Activated CD8-positive, alpha-beta memory T cell treated with anti-CD3 and anti-CD28 coated beads, Interleukin-2, amount 50 U/mL, for 24 hours (primary cell): Measurements from ENCODE around the gene OVOL2.
"Not testable (repeated sequence)": the region's sequence is repeated elsewhere in the genome, so short reads cannot be mapped to it uniquely, and the experiment has no call there.

ENCODE experiments used
- DNase-seq: peaks from one replicate; pipeline ENCODE4 v3.0.0-alpha.2; 2020; ENCODE audit errors: extremely low read depth

OVOL2 gene

DNA sequence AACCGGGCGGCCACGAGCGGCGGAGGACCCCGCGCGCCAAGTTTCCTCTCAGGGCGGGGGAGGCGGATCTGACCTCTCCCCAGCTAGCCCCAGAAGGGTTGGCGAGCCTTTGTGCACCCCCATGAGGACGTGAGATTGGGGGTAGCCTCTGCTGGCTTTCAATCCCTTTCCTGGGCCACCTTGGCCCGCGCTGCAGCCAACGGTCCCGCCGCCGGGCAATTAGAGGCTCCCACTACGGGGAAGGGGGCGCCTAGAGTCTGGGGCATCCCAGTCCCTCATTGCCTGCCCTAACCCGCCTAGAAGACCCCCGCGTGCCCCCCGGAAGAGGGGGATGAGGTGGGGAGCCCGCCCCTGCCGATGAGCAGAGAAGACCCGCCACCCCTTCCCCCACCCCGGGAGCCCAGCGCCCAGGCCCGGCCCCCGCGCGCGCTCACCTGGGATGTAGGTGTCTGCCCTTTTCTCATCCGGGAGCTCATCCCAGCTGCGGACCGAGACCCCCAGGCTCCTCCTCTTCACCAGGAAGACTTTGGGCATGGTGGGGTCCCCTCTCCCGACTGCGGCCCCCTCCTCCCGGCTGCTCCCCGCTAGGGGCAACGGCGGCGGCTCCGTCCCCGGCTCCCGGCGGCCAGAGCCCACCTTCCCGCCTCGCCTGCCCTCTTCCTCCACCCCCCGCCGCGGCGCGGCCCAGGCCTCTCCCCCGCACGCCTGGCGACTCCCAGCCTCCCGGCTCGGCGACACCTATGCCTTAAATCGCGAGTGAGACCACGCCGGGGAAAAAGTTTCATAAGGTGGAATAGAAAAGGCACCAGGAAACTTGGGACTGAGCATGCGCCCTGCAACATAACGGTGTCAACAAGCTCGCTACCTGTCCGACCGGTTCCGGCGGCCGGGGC lies at the start of gene OVOL2:
TSS of gene OVOL2 (minus strand) at position 816 of the 893 bp plus-strand sequence. CDS start at position 534, 282 bp downstream.
- no peak for DNase-seq

DNA sequence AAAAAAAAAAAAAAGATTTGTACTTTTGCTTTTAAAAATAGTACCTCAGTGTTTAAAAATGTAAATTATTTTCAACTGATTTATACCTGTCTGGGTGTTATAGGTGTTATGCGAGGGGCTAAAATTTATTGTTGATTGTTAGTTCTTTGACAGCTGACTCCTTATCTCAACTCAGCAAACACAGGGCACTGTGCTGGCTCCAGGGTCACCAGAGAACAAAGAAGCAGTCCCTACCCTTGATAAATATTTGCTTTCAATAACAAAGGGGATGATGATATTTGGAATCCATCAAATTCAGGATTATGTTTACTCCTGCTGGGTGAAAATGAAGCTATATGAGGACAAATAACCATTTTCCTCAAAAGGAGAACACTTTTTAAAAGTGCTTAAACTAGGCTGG lies 45.8 kb upstream of the OVOL2 start:
- DNase-seq: no peak

- no peak for DNase-seq
Measured at GRCh38 chr20:18101125-18101810, 43.6 kb upstream of the OVOL2 start.

DNA sequence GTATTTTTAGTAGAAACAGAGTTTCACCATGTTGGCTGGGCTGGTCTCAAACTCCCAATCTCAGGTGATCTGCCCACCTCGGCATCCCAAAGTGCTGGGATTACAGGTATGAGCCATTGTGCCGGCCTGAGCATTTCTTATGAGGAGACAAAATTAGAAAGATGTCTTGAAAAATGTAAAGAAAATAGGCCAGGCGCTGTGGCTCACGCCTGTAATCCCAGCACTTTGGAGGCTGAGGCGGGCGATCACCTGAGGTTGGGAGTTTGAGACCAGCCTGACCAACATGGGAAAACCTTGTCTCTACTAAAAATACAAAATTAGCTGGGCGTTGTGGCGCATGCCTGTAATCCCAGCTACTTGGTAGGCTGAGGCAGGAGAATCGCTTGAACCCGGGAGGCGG lies 42.9 kb upstream of the OVOL2 start:
- not testable (repeated sequence) for DNase-seq

DNA sequence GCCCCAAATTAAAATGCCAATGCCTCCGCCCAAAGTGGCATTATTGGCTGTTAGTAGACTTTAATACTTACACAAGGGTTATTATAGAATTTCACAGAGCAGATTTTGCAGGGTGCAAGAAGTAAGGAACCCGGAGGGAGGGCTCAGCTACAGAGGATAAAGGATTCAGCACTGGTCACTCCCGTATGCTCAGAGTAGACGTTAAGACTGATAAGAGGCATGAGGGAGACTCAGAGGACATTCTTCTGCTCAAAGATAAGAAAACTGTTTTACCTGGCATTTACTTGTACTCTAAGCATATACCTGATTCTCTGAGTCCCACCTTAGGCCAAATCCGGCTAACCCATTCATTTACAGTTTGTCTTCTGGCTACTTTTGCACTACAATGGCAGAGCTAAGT lies 36.5 kb upstream of the OVOL2 start:
- no peak for DNase-seq

DNA sequence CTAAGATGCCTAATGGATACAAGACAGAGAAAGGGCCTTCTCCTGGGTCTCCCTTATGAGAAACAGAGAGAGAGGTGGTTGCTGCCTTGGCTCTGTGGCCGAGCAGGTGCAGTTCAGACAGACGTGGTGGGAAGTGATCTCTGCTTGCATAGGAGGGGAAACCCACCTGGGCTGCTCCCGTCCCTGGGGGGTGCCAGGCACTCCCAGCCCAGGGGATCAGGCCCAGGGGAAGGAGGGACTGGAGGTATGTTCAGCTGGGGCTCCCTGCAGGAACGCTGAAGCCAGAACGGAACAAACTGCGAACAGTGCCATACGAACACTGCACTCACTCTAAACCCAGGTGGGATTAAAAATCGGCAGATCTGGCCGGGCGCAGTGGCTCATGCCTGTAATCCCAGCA lies 35.7 kb upstream of the OVOL2 start:
- DNase-seq: no peak

GRCh38 chr20:18092890-18093289 lies 35.2 kb upstream of the OVOL2 start:
- no peak for DNase-seq

DNA sequence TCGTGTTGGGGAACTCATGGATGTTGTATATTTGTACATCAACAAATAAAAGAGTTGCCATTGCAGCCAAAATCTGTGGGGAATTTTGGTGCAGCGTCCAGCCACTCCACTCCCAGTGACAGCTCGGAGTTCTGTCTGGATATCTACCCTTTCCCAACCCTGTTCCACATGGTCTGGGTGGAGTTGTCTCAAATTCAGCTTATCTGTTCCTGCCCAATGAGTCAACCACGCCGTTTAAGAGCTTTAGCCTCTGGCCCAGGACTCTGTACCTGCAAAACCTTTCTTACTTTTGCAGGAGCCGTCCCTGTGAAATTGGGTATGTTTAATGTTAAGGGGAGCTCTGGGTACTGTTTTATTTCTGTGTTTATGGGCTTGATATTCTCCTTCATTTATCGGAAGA lies 33.9 kb upstream of the OVOL2 start:
- no peak for DNase-seq

DNA sequence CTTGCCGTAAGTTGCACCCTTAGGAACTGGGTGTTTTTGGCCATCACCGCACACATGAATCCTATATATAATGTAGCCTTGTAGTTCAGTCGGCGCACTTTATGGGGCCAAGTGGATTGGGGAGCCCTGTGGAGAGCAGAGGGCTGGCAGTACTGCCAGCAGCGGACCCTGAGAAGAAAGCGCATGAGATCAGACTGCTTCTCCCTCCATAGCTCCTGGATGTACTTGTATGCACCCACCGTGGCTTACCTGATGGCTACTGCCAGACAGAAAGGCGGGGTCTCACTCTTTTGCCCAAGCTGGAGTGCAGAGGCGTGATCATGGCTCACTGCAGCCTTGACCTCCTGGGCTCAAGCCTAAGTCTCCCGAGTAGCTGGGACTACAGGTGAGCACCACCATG lies 32.8 kb upstream of the OVOL2 start:
- DNase-seq: no peak

DNA sequence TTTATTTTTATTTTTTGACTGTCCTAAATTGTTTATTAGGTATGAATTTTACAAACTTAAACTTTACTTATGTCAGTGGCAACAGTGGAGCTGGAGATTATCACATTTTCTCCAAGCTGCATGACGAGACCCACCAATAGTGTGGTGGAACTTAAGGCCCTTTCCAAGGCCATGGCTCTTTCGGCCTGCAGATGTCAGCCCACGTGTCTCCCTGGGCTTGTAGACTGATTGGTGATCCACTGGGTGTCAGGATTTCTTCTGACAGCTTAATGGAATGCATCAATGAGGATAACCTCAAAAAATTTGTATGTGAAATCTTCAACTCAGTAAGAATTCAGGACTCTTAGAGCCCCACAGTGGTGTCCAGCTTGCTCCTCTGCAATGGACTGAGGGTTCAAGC lies 32.3 kb upstream of the OVOL2 start:
- DNase-seq: no peak

DNA sequence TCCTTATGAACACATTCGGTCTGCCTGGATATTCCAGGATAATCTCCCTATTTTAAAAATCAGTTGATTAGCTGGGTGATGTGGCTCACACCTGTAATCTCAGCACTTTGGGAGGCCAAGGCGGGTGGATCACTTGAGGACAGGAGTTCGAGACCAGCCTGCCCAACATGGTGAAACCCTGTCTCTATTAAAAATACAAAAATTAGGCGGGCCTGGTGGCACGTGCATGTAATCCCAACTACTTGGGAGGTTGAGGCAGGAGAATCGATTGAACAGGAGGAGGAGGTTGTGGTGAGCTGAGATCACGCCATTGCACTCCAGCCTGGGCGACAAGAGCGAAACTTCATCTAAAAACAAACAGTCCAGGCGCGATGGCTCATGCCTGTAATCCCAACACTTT lies 31.1 kb upstream of the OVOL2 start:
- DNase-seq: not testable (repeated sequence)

DNA sequence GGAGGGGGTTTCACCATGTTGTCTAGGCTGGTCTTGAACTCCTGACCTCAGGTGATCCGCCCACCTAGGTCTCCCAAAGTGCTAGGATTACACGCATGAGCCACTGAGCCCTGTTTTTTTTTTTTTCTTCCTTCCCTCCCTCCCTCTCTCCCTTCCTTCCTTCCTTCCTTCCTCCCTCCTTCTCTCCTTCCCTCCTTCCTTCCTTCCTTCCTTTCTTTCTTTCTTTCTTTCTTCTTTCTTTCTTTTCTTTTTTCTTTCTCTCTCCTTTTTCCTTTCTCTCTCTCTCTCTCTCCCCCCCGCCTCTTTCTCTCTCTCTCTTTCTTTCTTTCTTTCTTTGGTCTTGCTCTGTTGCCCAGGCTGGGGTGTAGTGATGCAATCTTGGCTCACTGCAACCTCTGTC lies 30.6 kb upstream of the OVOL2 start:
- DNase-seq: not testable (repeated sequence)

GRCh38 chr20:18087054-18087453 lies 29.3 kb upstream of the OVOL2 start:
- no peak for DNase-seq

DNA sequence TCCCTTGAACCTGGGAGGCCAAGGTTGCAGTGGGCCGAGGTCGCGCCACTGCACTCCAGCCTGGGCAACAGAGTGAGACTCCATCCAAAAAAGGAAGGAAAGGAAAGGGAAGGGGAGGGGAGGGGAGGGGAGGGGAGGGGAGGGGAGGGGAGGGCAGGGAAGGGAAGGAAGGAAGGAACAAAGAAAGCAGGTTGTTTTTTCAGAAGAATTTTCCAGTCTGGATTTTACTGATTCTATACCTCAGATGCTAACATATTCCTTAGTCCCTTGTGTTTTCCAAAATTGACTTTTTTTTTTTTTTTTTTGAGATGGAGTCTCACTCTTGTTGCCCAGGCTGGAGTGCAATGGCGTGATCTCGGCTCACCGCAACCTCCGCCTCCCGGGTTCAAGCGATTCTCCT lies 23.1 kb upstream of the OVOL2 start:
- not testable (repeated sequence) for DNase-seq

DNA sequence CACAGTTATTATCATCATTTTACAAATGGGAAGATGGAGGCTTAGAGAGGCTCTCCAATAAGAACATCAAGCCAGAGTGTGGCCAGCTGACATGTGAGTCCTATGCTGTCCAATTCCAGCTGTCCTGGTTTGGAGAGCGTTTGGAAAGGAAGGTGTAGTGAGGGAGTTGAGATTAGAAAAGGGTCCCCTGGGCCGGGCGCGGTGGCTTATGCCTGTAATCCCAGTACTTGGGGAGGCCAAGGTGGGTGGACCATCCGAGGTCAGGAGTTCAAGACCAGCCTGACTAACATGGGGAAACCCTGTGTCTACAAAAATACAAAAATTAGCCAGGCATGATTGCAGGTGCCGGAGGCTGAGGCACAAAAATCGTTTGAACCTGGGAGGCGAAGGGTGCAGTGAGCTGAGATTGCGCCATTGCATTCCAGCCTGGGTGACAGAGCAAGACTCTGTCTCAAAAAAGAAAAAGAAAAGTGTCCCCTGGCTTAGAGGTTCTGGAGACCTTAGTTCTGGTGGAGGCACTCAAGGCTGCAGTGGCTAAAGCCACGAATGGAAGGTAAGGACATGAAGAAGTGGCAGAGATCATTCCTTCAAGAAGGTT lies 22.1 kb upstream of the OVOL2 start:
- no peak for DNase-seq

DNA sequence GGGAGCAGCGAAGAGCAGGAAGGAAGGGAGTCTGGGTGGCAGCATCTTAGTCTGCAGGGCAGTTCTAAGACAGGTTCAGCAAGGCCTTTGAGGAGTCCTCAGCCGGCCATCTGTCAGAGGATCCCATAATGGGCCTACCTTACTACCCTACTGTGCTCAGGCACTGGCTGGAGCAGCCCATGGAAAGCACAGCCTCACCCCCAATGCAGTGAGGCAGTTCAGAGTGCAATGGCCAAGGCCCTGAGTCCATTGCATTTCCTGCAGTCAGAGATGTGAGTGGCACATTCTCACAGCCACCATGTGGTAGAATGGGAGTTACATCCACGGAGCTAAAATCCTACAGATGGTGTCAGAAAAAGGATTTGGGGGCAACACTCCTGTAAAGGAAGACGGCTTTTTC lies 19.4 kb upstream of the OVOL2 start:
- no peak for DNase-seq

DNA sequence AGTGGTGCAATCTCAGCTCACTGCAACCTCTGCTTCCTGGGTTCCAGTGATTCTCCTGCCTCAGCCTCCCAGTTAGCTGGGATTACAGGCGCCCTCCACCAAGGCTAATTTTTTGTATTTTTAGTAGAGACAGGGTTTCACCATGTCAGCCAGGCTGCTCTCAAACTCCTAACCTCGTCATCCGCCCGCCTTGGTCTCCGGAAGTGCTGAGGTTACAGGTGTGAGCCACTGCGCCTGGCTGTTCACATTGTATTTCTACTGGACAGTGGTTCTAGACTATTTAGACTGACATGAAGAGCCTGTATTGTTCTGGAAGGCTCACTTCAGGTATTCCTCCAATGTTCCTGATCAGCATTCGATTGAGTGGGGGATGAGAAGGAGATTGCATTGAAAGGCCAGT lies 14.8 kb upstream of the OVOL2 start:
- no peak for DNase-seq

DNA sequence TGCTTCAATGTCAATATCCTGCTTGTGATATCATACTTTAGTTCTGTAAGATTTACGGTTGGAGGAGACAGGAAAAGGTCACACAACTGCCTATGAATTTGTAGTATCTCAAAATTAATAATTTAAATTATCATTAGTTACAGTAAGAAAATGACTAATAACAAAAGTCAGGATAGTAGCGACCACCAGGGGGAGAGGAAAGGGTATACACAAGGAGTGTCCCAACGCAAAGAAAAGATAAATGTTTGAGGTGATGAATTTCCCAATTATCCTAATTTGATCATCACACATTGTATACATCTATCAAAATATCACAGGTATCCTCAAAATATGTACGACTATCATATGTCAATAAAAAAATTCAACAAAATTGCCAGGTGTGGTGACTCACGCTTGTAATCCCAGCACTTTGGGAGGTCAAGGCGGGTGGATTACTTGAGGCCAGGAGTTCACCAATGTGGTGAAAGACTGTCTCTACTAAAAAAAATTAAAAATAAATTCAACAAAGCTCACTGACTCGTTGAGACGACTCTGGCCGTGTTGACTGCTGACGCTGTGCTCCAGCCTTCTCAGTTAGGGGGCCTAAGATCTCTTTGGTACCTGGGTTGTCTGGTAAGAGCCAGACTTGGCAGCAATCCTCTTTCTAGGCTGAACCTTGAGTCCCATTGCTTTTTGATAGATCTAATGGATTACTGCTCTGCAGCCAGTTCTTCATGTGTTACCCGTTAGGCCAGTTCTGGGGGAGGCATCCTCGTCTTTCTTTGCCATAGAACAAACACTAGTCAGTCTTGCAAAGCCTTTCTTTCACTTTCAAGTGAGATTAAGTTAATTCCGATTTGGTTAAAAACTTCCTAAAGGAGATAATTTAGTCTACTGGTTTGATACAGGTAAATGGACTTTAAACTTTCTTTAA lies 9.0 kb upstream of the OVOL2 start:
- DNase-seq: no peak

DNA sequence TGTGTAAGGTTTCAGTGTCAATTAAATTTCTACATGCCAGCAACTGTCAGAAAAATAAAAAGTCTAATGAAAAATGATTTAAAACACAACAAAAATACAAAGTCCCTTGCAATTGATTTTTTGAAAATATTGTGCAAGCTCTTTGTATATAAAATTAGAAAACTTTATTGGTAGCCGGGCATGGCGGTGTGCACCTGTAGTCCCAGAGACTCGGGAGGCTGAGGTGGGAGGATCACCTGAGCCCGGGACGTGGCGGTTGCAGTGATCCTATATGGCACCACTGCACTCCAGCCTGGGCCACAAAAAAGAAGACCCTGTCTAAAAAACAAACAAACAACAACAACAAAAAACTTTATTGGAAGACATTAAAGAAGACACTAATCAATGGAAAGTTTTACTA lies 6.0 kb upstream of the OVOL2 start:
- DNase-seq: no peak

GRCh38 chr20:18059603-18060002 lies 1.9 kb upstream of the OVOL2 start:
- DNase-seq: no peak

DNA sequence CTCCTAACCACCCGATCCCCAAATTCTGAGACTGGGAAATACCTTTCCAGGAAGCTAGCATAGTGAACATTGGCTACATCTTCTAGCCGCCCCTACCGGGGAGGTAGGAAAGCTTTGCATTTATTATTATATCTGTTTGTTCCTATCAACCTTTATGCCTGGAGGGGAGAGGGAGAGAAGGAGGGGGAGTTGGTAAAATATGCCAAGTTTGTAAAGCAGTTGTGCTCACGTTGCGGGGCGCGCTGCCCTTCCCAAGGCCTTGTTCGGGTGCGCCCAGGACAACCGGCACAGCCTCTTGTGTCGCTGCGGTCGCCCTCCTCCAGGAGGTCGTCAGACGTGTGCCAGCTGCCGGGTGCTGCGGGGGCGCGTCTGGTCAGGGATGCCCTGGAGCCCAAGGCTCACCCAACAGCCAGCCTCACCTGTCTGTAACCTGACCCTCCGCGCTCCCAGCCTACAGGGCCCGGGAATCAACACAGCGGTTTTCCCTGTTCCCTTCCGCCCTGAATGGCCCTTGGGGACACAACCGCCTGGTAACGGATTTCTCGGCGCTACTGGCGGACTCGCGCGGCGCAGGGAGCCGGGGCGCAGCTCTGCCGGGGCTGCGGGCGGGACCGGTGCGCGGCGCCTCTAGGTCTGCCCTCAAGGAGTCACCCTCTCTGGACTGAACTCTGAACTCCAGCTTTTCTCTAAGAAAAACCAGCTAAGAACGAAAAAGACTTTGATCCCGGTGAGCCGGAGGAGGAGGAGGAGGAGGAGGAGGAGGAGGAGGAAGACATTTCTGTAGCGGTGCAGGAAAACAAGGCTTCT lies 1.1 kb upstream of the OVOL2 start:
- no peak for DNase-seq
